Endothelial cell of umbilical vein (primary cell): ENCODE data around the gene NSD1. TPM values are rescaled to one million over a fixed set of nuclear protein-coding genes. Genes with fewer than 3 reads are reported as not detected.

Experiments
- BruUV-seq: library from RNA; stranded (reverse); fragments of 400-500 nt; replicated peaks from 2 replicates; lab custom pipeline; 2021; lab: Mats Ljungman, UMichigan
- CTCF ChIA-PET: fragments of 300-600, 350-600 bp; sonication (Branson Sonifier 250); formaldehyde crosslinking; loops from one replicate; lab custom pipeline; 2021; ENCODE audit warnings: antibody characterized with exemption, inconsistent platforms; lab: Charles Lee
- POLR2A ChIA-PET: fragments of 300-600, 350-600 bp; sonication (Branson Sonifier 250); formaldehyde crosslinking; loops from one replicate; lab custom pipeline; 2021; ENCODE audit warnings: antibody characterized with exemption, inconsistent platforms; lab: Charles Lee
- DNase-seq: peaks from one replicate; pipeline ENCODE4 v3.0.0-alpha.2; 2011; ENCODE audit warnings: low read depth, low spot score
- FAIRE-seq: peaks from 2 replicates; lab custom pipeline; 2011; peaks lifted over from hg19 to GRCh38; lab: Jason Lieb, UNC
- H2AFZ ChIP-seq: 2 replicates; pipeline ENCODE4 v1.6.0; 2012; ENCODE audit warnings: low read depth, low read length, control low read depth, inconsistent platforms
- H3K27ac ChIP-seq: 2 replicates; pipeline ENCODE4 v1.5.1; 2011; ENCODE audit warnings: low read depth, mild to moderate bottlenecking, control low read depth, low read length, moderate library complexity; ENCODE audit not compliant: insufficient read depth
- H3K27me3 ChIP-seq, 2 experiments: 2 replicates each; pipeline versions ENCODE4 v1.6.0 to v1.6.1; 2011; ENCODE audit warnings: low read length in 2 of 2, mixed read lengths in 1 of 2; ENCODE audit not compliant: control insufficient read depth in 2 of 2, insufficient read depth in 2 of 2
- H3K36me3 ChIP-seq, 2 experiments: 2 replicates in 1 of 2; 3 replicates in 1 of 2; pipeline ENCODE4 v1.5.1; 2011; ENCODE audit warnings: low read length in 2 of 2, mild to moderate bottlenecking in 1 of 2, moderate library complexity in 1 of 2; ENCODE audit not compliant: control insufficient read depth in 2 of 2, insufficient read depth in 2 of 2; ENCODE audit errors: extremely low read depth in 1 of 2
- H3K4me1 ChIP-seq: 3 replicates; pipeline ENCODE4 v1.5.1; 2011; ENCODE audit warnings: mild to moderate bottlenecking, low read length; ENCODE audit not compliant: control insufficient read depth, insufficient read depth; ENCODE audit errors: extremely low read depth
- H3K4me2 ChIP-seq: 2 replicates; pipeline ENCODE4 v1.6.1; 2011; ENCODE audit warnings: low read length, control low read depth, mixed read lengths; ENCODE audit not compliant: insufficient read depth
- H3K4me3 ChIP-seq, 3 experiments: fragments of 200-600 bp in 1 of 3; sonication (generic), shearing (Covaris generic) in 1 of 3; replicated peaks in 1 of 3; 2 replicates each; pipeline ENCODE4 v1.5.1; 2011 to 2016; ENCODE audit warnings: control low read depth in 3 of 3, low read length in 3 of 3, mild to moderate bottlenecking in 2 of 3, inconsistent platforms in 1 of 3, low read depth in 1 of 3, moderate library complexity in 1 of 3; ENCODE audit not compliant: insufficient read depth in 1 of 3
- H3K79me2 ChIP-seq: 2 replicates; pipeline ENCODE4 v1.6.0; 2012; ENCODE audit warnings: low read length, inconsistent platforms; ENCODE audit not compliant: control insufficient read depth, insufficient read depth
- H3K9ac ChIP-seq: replicated peaks from 2 replicates; pipeline ENCODE3; 2011; ENCODE audit warnings: low read length, control low read depth; ENCODE audit not compliant: insufficient read depth; ENCODE audit errors: extremely low read depth
- H3K9me1 ChIP-seq: replicated peaks from 3 replicates; pipeline ENCODE4 v1.6.0; 2011; ENCODE audit warnings: mild to moderate bottlenecking, low read length; ENCODE audit not compliant: control insufficient read depth, insufficient read depth; ENCODE audit errors: extremely low read depth
- H3K9me3 ChIP-seq: replicated peaks from 2 replicates; pipeline ENCODE4 v1.5.1; 2012; ENCODE audit warnings: low read length, inconsistent platforms; ENCODE audit not compliant: control insufficient read depth, insufficient read depth
- H4K20me1 ChIP-seq: replicated peaks from 2 replicates; pipeline ENCODE3; 2011; ENCODE audit warnings: mild to moderate bottlenecking, low read length; ENCODE audit not compliant: control insufficient read depth, insufficient read depth; ENCODE audit errors: extremely low read depth
- CTCF ChIP-seq, 2 donors: IDR thresholded peaks; 1 replicate in 1 of 2; 2 replicates in 1 of 2; pipeline ENCODE4 v1.5.1; 2011; ENCODE audit warnings: low read length in 2 of 2, mild to moderate bottlenecking in 2 of 2, moderate library complexity in 2 of 2, control low read depth in 1 of 2, inconsistent platforms in 1 of 2, low read depth in 1 of 2; ENCODE audit not compliant: insufficient read depth in 1 of 2; ENCODE audit errors: extremely low read depth in 1 of 2
- EZH2 ChIP-seq: IDR thresholded peaks from 2 replicates; pipeline ENCODE4 v1.6.1; 2012; ENCODE audit warnings: borderline replicate concordance, low read depth, mild to moderate bottlenecking, moderate library complexity, low read length, inconsistent platforms; ENCODE audit not compliant: severe bottlenecking
- FOS ChIP-seq: IDR thresholded peaks from 2 replicates; pipeline ENCODE4 v1.6.1; 2011; ENCODE audit warnings: mild to moderate bottlenecking, low read length, moderate library complexity, borderline replicate concordance; ENCODE audit not compliant: insufficient read depth
- GATA2 ChIP-seq: IDR thresholded peaks from 2 replicates; pipeline ENCODE4 v1.7.0; 2011; ENCODE audit warnings: low read depth, mild to moderate bottlenecking, moderate library complexity, mixed read lengths, low read length; ENCODE audit not compliant: insufficient read length, insufficient read depth
- JUN ChIP-seq: IDR thresholded peaks from 2 replicates; pipeline ENCODE4 v1.6.1; 2011; ENCODE audit warnings: borderline replicate concordance, low read depth; ENCODE audit not compliant: insufficient read length, insufficient read depth
- MYC ChIP-seq: IDR thresholded peaks from one replicate; pipeline ENCODE4 v1.6.1; 2011; ENCODE audit warnings: mild to moderate bottlenecking, low read depth, low read length
- POLR2A ChIP-seq: IDR thresholded peaks from 2 replicates; pipeline ENCODE4 v1.6.1; 2012; ENCODE audit warnings: low read depth, mild to moderate bottlenecking, control low read depth, low read length
- POLR2AphosphoS5 ChIP-seq: IDR thresholded peaks from 2 replicates; pipeline ENCODE4 v1.6.1; 2012; ENCODE audit warnings: low read depth, mild to moderate bottlenecking, control low read depth, low read length, moderate library complexity; ENCODE audit not compliant: insufficient read depth
- dilution Hi-C: fragments of 300-500 bp; cut with MboI; formaldehyde crosslinking; loops from one replicate; pipeline ENCODE4 v1.15.0; 2019; ENCODE audit warnings: low sequenced_read_pairs; ENCODE audit not compliant: extremely low pct_ligation_motif_present
- intact Hi-C: fragments of 100-400 bp; cut with micrococcal nuclease; formaldehyde crosslinking; loops from one replicate; pipeline ENCODE4 v1.10.0; 2022
- polyA plus RNA-seq, 4 experiments: library from polyadenylated mRNA; depleted of rRNA in 3 of 4; stranded (reverse) in 3 of 4; unstranded in 1 of 4; fragments of >200 nt; gene quantifications; 2 replicates each; pipeline versions ENCODE4 v1.2.1 to v1.2.3, GENCODE V29; 2011 to 2012; ENCODE audit warnings: missing spikeins in 1 of 4
- total RNA-seq: library from RNA; stranded (reverse); gene quantifications from 2 replicates; pipeline ENCODE4 v1.2.3, GENCODE V29; 2021
- TF ChIP-seq, protein P1 (sequence below): IDR thresholded peaks from 2 replicates; pipeline ENCODE4 v1.6.1; 2011; ENCODE audit not compliant: insufficient read depth, insufficient read length

Gene NSD1
- total and polyA plus RNA-seq, 2 donors (not counting 3 experiments of a cell fraction or from before 2014, with no cell fraction given) = 14.4 to 90.4 TPM

- FAIRE-seq = no peak
- Histone ChIP-seq H3K9me3 (no peaks in the 10 kb centered on the region), H3K4me1 (peaks cover 2% of the 10 kb centered on the region), H4K20me1 (no peaks in the 10 kb centered on the region), H3K4me2 (no peak overlapping the region), H3K4me3 (no peak overlapping the region), H3K9me1 (no peaks in the 10 kb centered on the region), H3K36me3 (peaks cover 0 to 8% of the 10 kb centered on the region in 2 experiments), H3K27ac (no peak overlapping the region), H3K79me2 (no peaks in the 10 kb centered on the region), H2AFZ (no peak overlapping the region), H3K9ac (no peak overlapping the region), H3K27me3 (no peaks in the 10 kb centered on the region)
- POLR2A ChIA-PET = no interaction called here
- no TSS peak for BruUV-seq
- DNase-seq = no peak
- intact Hi-C loops (no loop called here), dilution Hi-C loops (loop anchor here (5.0 kb wide), 1 partner anchor 41 kb away; no protein-coding TSS in a partner anchor)
- TF ChIP-seq, protein P1, sequence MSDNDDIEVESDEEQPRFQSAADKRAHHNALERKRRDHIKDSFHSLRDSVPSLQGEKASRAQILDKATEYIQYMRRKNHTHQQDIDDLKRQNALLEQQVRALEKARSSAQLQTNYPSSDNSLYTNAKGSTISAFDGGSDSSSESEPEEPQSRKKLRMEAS = no peak
- TF ChIP-seq EZH2 (no peak), MYC (no peak), GATA2 (no peak), JUN (no peak), FOS (no peak), POLR2AphosphoS5 (no peak), CTCF (IDR thresholded peaks at IDR 0.05; ENCODE audit: extremely low read depth in 1 of 2, insufficient read depth in 1 of 2, low read depth in 1 of 2, low read length in 2 of 2) (no peak), POLR2A (no peak)
- CTCF ChIA-PET = interaction anchor here (0.7 to 2.8 kb wide), 2 partner anchors 11 to 63 kb away, joined by 3 to 21 read pairs; partner anchors contain the start of gene SLC34A1
Observed at GRCh38 chr5:177320879-177321278, 187.3 kb downstream of the NSD1 start.
